K562 (cell line): Measurements from ENCODE around the gene SNUPN. TPM values are rescaled to one million over a fixed set of nuclear protein-coding genes. Genes with fewer than 3 reads are reported as not detected.

Experiments
- ADNP ChIP-seq: fragments of 200-800 bp; sonication (Bioruptor generic); IDR thresholded peaks from 2 replicates; pipeline ENCODE4 v1.6.1; 2016; ENCODE audit warnings: missing genetic modification characterization, missing compliant biosample characterization
- BACH1 ChIP-seq: fragments of 200-800 bp; sonication (Bioruptor generic); IDR thresholded peaks from 2 replicates; pipeline ENCODE4 v1.6.1; 2016; ENCODE audit warnings: missing genetic modification characterization, missing compliant biosample characterization
- CHD1 ChIP-seq: fragments of 200-600 bp; sonication (generic); IDR thresholded peaks from one replicate; pipeline ENCODE4 v1.6.1; 2012; ENCODE audit warnings: mild to moderate bottlenecking, moderate library complexity, low read length, inconsistent platforms
- EHMT2 ChIP-seq: fragments of 450-650 bp; IDR thresholded peaks from 2 replicates; pipeline ENCODE4 v1.6.1; 2018; ENCODE audit warnings: antibody characterized with exemption
- ID3 ChIP-seq, 2 experiments: fragments of 250-450 bp in 1 of 2; fragments of 450-650 bp in 1 of 2; sonication (Bioruptor Pico) in 1 of 2; IDR thresholded peaks; 2 replicates each; pipeline versions ENCODE4 v1.6.1 to v1.8.0; 2016 to 2021; ENCODE audit warnings: mild to moderate bottlenecking in 2 of 2, moderate library complexity in 2 of 2, missing compliant biosample characterization in 1 of 2, missing genetic modification characterization in 1 of 2
- IRF1 ChIP-seq: sonication (generic); formaldehyde crosslinking; IDR thresholded peaks from 2 replicates; pipeline ENCODE4 v1.8.0; 2022; ENCODE audit warnings: missing genetic modification reagents, mild to moderate bottlenecking, borderline replicate concordance
- LEF1 ChIP-seq: fragments of 450-650 bp; IDR thresholded peaks from 2 replicates; pipeline ENCODE4 v1.6.1; 2016; ENCODE audit warnings: mild to moderate bottlenecking
- MYBL2 ChIP-seq, 2 experiments: fragments of 450-650 bp in 1 of 2; sonication (generic) in 1 of 2; formaldehyde crosslinking in 1 of 2; IDR thresholded peaks; 2 replicates each; pipeline versions ENCODE4 v1.6.1 to v1.8.1; 2017 to 2022; ENCODE audit warnings: borderline replicate concordance in 1 of 2, inconsistent platforms in 1 of 2, low read depth in 1 of 2, mild to moderate bottlenecking in 1 of 2, missing genetic modification reagents in 1 of 2, moderate library complexity in 1 of 2
- MYC ChIP-seq, 2 experiments: fragments of 250-450 bp in 1 of 2; sonication (Bioruptor Pico) in 1 of 2; IDR thresholded peaks; 2 replicates each; pipeline versions ENCODE4 v1.5.1 to v1.6.1; 2012 to 2021; ENCODE audit warnings: low read depth in 2 of 2, borderline replicate concordance in 1 of 2, improper control_type of control experiment in 1 of 2, low read length in 1 of 2, mild to moderate bottlenecking in 1 of 2, moderate library complexity in 1 of 2
- NEUROD1 ChIP-seq: fragments of 150-350 bp; IDR thresholded peaks from 2 replicates; pipeline ENCODE4 v1.6.1; 2014; ENCODE audit warnings: borderline replicate concordance, low read length, low read depth; ENCODE audit not compliant: partially characterized antibody
- NR1H2 ChIP-seq: sonication (generic); formaldehyde crosslinking; IDR thresholded peaks from 2 replicates; pipeline ENCODE4 v1.4.0; 2020; ENCODE audit warnings: mild to moderate bottlenecking, missing genetic modification reagents
- SRSF9 ChIP-seq: fragments of 200-400 bp; formaldehyde crosslinking; IDR thresholded peaks from 2 replicates; pipeline ENCODE4 v1.6.1; 2017; ENCODE audit warnings: low read depth, low read length, borderline replicate concordance
- ZBTB34 ChIP-seq: fragments of 250-450 bp; sonication (Bioruptor Pico); IDR thresholded peaks from 2 replicates; pipeline ENCODE4 v1.8.0; 2021; ENCODE audit warnings: mild to moderate bottlenecking, moderate library complexity
- ZNF408 ChIP-seq: fragments of 250-450 bp; sonication (Bioruptor Pico); IDR thresholded peaks from 2 replicates; pipeline ENCODE4 v1.4.0; 2020; ENCODE audit warnings: low read depth, mild to moderate bottlenecking, moderate library complexity
- polyA plus RNA-seq, 8 experiments: library from polyadenylated mRNA; depleted of rRNA in 4 of 8; stranded (reverse) in 5 of 8; unstranded in 3 of 8; fragments of >200 nt; fragmentation: Nextera tagmentation in 2 of 8; fragmentation: Illumina TruSeq in 1 of 8; extraction: Ambion mirVana in 2 of 8; extraction: Trizol in 1 of 8; gene quantifications; 2 replicates each; pipeline versions ENCODE4 v1.2.1 to v1.2.3, GENCODE V29; 2011 to 2014; ENCODE audit warnings: inconsistent platforms in 1 of 8, missing spikeins in 1 of 8
- total RNA-seq, 7 experiments: library from RNA; depleted of rRNA in 6 of 7; stranded (reverse); fragments of >200 nt in 6 of 7; fragmentation: Illumina TruSeq in 2 of 7; extraction: Trizol in 2 of 7; gene quantifications; 2 replicates each; pipeline versions ENCODE4 v1.2.1 to v1.2.3, GENCODE V29; 2011 to 2021; ENCODE audit warnings: low replicate concordance in 1 of 7
- TF ChIP-seq, protein P1 (sequence below): fragments of 450-650 bp; IDR thresholded peaks from 2 replicates; pipeline ENCODE4 v1.6.1; 2014; ENCODE audit warnings: low read depth, mild to moderate bottlenecking, moderate library complexity, borderline replicate concordance
- TF ChIP-seq, protein P2 (sequence below), 2 experiments: fragments of 450-650 bp in 1 of 2; sonication (generic) in 1 of 2; formaldehyde crosslinking; conservative IDR thresholded peaks; 2 replicates each; pipeline versions ENCODE4 v1.4.0 to v1.8.1; 2020 to 2022; ENCODE audit warnings: mild to moderate bottlenecking in 1 of 2, missing genetic modification reagents in 1 of 2

Gene SNUPN
- total and polyA plus RNA-seq, 9 of the 15 experiments (the other 6 are each of a cell fraction or from before 2014, with no cell fraction given), result 32.2 to 78.3 (median 40.0) TPM

DNA sequence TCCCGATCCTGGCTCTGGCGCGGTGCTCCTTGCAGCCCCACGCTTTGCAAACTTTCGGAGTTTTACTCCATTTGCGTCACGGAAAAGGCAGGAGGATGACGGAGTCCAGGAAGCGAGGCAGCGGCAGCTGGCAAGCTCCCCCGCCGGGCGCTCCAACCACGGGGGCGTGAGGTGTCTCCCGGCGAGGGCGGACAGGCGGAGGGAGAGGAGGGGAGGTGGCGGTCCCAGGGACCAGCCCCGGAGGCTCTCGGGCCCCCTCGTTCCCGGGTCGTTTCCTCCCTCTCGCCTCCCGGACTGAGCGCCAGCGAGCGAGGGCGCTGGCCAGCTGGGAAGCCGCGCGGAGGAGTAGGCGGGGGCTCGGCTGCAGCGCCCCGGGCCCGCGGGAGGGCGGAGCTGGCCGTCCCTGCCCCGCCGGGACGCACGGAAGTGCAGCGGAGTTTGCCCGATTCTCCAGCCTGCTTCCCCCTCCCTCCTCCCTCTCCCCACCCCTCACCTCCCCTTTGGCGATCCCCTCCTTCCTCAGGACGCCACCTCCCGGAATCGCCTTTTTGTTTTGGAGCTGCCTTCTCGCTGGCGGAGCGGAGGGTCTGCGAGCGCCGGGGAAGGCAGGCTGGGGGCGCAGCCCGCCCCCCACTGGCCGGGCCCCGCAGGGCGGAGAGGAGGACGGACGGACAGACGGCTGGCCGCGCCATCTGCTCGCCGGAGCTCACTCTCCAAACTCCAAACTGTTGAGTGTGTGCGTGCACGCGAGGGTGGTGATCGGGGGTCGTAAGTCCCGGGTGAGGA, 22.0 kb upstream of the SNUPN start, which contains the start of gene SNX33 (continued):
- TF ChIP-seq, protein P1, sequence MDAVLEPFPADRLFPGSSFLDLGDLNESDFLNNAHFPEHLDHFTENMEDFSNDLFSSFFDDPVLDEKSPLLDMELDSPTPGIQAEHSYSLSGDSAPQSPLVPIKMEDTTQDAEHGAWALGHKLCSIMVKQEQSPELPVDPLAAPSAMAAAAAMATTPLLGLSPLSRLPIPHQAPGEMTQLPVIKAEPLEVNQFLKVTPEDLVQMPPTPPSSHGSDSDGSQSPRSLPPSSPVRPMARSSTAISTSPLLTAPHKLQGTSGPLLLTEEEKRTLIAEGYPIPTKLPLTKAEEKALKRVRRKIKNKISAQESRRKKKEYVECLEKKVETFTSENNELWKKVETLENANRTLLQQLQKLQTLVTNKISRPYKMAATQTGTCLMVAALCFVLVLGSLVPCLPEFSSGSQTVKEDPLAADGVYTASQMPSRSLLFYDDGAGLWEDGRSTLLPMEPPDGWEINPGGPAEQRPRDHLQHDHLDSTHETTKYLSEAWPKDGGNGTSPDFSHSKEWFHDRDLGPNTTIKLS, result no peak
- TF ChIP-seq ZNF408 (CRISPR knock-in tag) (no peak), SRSF9 (no peak), ZBTB34 (no peak), LEF1 (no peak), MYC (IDR thresholded peaks at IDR 0.05; ENCODE audit: low read depth, low read length) (peak; percentile 53; the same call in 1 of the 2 replicates), MYC (CRISPR knock-in tag; IDR thresholded peaks at IDR 0.05; ENCODE audit: borderline replicate concordance, low read depth) (no peak), ID3 (CRISPR knock-in tag; IDR thresholded peaks at IDR 0.05) (no peak), ID3 (tag; IDR thresholded peaks at IDR 0.05) (no peak), ADNP (tag) (no peak), BACH1 (tag) (no peak), EHMT2 (no peak), NR1H2 (CRISPR knock-in tag) (no peak), CHD1 (no peak), MYBL2 (IDR thresholded peaks at IDR 0.05; ENCODE audit: low read depth) (no peak), MYBL2 (CRISPR knock-in tag; IDR thresholded peaks at IDR 0.05; ENCODE audit: borderline replicate concordance) (no peak), IRF1 (CRISPR knock-in tag) (no peak), NEUROD1 (no peak)
- TF ChIP-seq, protein P2, sequence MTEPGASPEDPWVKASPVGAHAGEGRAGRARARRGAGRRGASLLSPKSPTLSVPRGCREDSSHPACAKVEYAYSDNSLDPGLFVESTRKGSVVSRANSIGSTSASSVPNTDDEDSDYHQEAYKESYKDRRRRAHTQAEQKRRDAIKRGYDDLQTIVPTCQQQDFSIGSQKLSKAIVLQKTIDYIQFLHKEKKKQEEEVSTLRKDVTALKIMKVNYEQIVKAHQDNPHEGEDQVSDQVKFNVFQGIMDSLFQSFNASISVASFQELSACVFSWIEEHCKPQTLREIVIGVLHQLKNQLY (CRISPR knock-in tag; conservative IDR thresholded peaks at IDR 0.05), result no peak
